GM21737 (cell line): ENCODE data around the gene NCR2.

Experiments used
- ATAC-seq: cut with Tn5 transposase; IDR thresholded peaks from one replicate; pipeline ENCODE4 v1.9.1; 2021; ENCODE audit warnings: mild to moderate bottlenecking, moderate library complexity; ENCODE audit not compliant: unreplicated experiment

Gene NCR2

DNA sequence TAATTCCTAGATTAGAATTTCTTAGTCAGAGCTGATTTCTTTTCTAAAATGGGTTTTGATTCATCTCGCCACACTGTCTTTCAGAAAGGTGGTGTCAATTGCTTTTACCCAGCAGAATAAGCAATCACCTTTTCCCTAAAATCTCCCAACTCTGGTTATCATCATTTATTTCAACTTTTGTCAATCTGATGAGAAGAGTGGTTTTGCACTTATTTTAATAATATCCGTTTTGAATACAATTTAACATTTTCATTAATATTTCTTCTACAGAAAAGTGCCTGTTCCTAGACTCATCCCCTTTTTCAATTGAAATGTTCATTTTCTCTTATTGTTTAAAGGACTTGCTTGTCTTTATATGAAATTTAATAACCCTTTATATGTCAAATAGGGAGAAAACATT, 8.2 kb upstream of the NCR2 start:
- no peak for ATAC-seq

DNA sequence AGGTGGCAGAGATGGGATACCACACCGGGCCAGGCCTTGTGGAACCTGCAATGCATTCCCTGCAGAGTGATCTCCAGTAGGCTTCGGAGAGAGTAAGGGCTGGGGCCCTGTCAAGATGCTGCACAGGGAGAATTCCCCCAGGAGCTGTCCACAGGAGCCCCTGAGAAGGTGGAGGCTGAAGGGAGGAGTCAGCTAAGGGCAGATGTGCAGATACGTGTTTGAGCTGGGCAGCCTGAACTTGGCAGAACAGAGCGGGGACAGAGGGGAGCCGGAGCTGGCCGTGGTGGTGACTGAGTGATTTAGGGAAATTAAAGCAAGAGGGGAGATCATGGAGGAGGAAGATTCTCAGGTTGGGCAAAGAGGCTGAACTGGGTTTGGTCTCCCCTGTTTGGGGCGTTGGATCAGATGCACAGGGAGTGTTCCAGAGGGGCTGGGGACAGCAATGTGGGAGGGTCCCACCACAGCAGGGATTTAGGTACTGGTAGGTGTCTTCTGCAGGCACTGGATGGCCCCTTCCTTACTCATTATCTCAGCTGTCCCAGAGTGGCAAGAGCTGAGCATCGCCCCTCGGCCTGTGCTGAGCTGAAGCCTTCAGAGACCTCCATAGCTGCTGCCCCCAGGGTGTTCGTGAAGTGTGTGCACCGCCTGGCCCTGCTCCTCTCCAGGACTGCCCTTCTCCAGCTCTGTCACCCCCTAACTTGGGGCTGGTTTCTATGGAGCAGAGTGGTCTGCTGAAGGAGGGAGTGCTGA, 3.8 kb upstream of the NCR2 start:
- no peak for ATAC-seq

DNA sequence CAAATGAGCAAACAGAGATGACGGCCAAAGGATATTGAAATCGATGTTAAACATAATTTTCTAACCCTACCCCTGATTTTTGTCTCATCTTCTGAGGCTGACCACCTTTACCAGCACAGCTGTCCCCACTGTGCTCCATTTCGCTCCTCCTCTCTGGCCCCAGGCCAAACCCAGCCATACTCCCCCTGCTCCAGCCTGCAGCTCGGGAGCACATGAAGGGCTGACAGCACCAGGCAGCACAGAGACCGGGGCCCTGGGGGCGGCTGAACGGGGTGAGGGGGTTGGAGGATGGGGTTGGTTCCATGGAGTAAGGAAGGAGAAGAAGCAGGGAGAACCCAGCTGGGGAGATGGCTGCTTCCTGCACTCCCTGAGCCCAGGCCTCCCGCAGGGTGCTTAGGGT, 3.2 kb upstream of the NCR2 start:
- no peak for ATAC-seq

DNA sequence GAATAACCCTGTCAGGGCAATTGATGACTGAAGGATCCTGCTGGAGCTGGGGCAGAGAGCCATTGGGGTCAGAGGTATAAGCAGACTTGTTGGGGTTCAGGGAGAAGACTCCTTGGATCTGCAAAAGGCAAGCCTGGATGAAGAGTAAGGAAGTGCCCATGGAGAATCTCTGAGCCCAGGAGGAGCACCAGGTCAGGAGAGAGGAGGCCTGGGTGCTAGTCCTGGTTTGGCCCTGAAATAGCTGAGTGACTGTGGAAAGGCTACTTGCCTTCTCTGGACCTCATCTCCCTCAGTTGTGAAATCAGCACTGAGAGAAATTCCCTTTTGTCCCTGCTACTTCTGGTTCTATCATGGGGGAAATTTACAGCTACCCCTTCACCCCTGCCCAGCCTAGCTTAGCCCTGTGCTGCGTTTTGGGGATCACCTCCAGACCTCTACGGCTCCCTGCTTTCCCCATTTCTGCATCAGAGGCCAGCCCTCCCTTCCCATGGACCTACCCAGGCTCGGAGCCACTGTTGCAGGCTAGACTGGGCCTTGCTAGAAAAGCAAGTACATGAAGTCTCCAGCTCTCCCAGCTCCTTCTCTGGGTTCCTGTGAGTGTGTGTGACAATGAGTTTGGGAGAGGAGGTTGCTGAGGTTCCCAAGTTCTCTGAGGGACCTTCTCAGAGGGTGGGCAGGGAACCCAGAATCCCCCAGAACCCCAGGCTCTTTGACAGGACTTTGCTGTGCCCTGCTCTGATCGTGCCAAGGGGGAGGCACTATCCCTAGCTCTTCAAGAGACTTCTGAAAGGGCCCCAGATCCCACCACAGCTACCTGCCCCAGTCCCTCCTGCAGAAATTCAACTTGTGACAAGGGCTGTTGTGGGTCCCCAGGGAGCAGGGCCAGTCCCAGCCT, 2.3 kb upstream of the NCR2 start:
- ATAC-seq, result no peak

DNA sequence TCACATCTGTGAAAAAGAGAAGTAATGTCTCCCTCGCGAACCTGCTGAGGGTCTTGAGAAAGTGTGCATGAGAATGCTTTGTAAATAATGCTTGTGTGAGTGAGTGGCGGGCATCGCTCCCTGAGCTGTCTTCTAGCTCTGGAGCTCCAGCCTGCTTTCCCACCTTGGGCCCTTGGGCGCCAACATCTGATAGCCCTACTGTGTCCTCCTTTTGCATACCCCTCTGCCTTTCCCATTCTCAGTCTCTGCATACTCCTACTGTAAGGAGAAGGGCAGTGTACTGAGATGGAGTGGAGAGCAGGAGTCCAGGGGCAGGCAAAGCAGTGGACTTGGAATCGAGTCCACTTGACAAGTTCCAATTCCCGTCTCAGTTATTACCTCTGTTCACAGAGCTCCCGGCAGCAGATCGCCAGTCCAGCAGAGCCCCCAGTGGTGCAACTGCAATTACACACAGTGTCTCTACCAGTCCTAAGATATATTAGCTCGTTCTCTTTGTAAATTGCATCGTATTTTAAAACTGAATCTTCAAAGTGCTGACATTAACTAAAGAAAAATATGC, 847 bp upstream of the NCR2 start:
- no peak for ATAC-seq

DNA sequence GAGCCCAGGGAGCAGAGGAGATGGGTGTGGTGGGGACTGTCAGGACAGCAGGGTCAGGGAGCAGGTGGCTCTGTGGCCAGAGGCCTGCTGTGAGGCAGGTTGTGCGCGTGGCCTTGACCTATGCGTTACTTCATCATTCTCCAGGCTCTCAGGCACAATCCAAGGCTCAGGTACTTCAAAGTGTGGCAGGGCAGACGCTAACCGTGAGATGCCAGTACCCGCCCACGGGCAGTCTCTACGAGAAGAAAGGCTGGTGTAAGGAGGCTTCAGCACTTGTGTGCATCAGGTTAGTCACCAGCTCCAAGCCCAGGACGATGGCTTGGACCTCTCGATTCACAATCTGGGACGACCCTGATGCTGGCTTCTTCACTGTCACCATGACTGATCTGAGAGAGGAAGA, 535 bp downstream of the NCR2 start:
- no peak for ATAC-seq

DNA sequence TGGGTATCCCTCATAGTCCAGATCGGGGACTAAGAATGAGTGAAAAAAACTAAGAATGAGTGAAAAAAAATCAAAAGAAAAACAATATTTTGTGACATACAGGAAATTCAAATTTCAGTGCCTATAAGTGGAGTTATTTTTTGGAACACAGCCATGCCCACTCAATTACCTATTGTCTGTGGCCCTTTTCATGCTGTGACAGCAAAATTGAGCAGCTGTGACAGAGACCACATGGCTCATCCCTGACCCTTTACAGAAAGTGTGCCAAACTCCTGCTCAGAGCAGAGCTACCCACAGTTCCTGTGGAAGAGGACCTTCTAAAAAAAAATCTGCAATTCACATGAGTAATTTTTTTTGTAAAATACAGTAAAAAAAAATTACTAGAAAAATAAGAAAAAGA, 1.4 kb downstream of the NCR2 start:
- no peak for ATAC-seq

DNA sequence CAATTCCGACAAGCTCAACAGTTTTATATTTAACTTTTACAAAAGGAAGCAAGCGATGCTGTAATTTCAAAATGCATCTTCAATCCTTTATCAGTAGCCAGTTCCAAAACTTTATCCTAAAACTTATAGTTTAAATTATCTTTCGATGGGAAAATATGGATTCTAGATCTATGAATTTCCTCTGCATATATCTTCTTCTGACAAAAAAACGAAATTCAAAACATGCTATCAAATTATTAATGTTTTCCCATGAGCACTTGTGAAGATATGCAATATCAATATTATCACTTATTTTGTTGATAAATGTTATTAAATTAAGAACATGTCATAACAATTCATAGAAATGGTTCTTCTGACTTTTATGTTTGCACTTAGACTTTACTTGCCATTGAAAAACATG, 2.3 kb downstream of the NCR2 start:
- ATAC-seq, result no peak

DNA sequence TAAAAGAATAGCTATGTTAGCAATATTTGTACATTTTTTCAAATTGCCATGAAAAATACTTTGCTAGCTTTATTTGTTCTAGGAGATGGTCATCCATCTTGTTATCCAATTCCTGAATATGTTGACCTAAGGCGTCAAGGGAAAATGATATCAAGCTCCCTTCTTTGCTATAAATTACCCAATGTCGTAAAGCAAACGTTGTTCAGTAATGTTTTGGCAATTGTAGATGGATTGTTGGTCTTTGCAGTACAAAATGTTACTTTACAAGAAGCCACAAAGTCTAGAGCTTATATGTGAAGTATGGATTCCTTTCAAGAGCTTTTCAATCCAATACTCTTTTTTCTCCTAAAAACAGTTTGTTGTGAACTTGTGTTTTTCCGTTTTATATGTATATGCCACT, 3.3 kb downstream of the NCR2 start:
- no peak for ATAC-seq

DNA sequence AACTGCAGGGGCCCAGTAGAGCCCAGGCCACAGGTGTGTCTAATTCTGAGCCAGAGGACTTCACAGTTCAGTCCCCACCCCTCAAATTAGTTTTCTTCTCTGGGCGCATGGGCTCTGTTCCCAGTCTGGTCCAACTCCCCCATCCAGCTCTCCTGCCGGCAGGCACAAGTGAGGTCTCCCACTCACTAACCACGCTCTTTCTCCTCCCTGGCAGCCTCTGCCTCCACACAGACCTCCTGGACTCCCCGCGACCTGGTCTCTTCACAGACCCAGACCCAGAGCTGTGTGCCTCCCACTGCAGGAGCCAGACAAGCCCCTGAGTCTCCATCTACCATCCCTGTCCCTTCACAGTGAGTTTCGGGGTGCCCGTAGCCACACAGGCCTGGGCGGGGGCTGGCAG, 6.2 kb downstream of the NCR2 start:
- ATAC-seq, result no peak

DNA sequence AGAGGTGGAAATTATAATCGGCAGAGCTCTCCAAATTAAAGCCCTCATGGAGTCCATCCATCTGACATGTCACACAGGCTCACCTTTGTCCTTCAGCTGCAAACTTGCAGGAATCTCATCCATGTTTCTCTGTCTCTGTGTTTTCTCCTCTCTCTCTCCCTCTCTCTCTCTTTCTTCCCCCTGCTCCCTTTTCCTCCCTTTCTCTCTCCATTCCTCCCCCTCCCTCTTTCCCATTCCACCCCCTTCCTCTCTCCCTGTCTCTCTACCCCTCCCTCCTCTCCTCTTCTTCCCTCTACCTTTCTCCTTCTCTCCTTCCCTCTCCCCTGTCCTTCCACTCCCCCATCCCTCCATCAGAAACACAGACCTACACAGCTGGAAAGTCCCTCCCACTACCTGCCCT, 6.8 kb downstream of the NCR2 start:
- ATAC-seq, result no peak

DNA sequence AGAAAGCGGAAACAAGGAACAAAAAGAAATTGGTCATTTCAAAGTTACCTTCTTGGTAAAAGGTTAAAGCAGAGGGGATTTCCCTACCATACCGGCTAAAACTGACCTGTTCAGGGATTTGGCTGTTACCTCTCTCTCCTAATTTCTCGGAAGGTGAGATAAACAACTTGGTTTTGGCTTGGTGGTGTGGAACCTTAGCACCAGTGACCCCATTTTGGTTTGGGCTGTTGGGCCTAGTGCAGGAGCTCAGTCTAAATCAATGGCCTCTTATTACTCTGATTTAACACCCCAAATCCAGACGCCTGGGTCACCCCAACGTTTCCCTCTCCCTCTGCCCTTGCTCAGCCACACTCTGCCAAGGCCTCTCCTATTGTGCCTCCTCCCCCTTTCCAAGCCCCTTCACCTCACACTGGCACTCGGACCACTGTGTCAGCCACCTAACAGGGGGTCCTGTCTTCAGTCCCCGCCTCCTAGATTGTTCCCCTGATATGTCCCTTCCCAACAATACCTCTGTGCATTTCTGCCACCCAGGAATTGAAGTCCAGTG, 8.3 kb downstream of the NCR2 start:
- no peak for ATAC-seq

DNA sequence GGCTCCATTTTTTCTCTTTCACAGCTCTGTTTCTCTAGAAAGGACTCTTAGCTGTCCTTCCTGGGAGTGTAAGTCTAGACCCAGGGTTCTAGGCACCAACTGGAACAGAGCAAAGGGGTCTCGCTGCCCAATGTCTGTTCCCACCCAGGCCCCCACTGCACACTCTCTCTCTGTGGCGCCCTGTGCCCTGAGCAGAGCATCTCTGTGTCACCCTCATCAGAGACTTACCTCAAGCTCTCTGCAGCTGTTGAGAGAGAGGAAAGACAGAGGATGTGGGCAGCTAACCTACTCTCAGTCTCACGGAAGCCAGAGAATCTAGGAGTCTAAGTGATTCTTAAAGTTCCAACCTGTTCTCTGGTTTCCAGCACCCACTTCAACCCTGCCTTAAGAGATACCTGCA, 9.5 kb downstream of the NCR2 start:
- no peak for ATAC-seq

DNA sequence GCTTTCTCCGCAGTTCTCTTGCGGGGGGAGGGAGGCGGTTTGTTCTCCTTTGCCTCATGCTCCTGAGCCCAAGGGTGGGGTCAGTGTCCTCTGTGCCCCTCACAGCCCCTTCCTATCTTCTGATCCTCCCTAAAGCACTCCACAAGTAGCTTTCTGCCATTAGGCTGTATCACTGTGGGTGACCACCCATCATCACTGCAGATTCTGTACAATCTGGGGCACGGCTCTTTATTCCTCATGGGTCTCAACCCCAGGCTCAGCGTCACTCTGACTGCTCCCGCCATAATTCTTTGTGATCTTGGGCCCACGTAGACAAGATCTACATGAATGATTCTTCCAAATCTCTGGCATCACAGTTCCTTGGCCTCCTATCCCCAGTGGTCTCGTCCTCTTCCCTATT, 10.5 kb downstream of the NCR2 start:
- no peak for ATAC-seq

DNA sequence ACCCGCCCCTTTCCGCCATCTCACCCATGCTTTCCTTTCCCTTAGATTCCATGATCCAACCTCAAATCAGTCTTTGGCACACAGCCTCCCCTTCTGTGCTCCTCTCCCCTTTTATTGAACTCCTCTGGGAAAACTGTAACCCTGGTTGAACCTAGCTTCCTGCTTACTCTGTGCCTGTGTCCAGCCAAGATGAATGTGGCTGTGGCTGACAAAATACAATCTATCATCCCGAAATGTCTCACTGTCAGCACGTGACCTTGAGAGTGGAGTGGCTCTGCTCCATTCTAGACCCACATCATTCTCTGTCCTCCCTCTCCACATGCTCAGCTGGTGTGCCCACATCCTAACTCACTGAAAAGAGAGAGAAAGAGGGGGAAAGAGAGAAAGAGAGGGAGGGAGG, 11.0 kb downstream of the NCR2 start:
- no peak for ATAC-seq

DNA sequence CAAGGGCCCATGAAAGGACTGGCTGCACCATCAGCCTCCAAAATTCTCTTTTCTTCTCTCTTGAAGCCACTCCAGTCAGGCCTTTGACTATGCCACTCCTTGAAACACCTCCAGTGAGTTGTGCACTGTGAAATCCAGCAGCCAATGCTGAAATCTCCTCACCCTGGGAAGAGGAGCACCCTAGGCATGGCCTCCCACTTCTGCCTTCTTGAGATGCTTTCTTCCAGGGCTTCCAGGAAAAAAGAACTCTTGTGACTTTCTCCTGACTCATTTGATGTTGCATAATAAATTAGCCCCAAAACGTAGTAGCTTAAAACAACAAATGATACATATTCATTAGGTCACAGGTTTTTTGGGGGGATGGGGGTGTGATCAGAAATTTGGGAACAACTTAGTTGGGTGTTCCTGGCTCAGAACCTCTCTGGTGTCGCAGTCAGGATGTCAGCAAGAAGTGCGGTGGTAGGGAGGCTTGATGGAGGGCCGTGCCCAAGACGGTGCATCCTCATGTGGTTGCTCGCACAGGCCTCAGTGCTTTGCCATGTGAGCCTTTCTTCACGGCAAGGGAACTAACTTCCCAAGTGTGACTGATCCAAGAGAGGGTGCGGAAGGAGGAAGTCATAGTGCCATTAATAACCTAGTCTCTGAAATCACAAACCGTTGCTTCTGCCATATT, 12.1 kb downstream of the NCR2 start:
- no peak for ATAC-seq

DNA sequence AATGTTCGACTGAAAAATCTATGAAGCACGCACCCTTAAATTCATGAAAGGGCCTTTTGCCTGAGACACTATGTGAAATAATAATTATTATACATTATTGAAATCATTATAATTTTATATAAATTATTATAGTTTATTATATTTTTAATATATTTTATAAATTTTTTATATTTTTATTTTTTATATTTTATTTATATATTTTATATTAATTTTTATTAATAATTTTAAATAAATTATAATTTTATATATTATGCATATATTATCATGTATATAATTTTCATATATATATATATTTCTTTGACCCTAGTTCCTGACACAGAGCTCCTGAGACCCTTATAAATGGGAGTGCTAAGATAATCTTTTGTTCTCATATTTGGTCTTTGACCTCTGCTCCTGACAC, 13.5 kb downstream of the NCR2 start:
- ATAC-seq, result no peak

DNA sequence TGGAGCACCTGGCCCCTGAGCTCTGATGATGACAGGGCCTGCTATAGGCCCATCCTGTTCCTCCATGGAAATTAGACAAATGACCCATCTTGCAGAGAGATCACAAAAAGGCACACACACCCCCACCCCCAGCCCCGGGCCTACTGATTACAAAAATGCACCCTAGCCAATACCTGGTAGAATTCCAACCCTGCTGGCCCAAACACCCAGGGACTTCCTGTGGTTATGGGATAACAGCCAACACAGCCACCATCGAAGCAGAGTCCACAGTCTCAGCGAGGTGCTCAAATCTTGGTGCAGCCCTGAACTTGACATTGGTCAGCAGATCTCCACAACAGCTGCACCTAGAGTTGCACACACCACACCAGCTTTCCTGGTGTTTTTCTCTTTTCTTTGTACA, 17.0 kb downstream of the NCR2 start:
- no peak for ATAC-seq

DNA sequence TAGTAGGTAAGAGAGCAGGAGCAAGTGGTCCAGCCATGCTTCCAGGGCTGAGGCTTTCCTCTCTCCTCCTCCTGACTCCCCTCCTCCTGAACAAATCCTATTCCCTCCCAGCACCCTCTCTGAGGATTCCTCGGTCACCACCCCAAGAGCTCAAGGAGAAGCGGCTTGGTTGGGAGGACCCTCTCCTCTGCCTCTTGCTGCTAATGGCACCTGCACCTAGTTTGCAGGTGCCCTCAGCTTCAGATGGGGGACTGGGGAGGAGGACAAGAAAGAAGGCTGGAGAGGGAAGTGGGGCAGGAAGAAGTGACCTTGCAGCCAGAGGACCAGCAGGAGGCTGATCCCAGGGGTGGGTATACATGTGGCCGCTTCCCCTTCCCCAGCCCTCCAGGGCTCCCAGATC, 17.5 kb downstream of the NCR2 start:
- ATAC-seq, result no peak

DNA sequence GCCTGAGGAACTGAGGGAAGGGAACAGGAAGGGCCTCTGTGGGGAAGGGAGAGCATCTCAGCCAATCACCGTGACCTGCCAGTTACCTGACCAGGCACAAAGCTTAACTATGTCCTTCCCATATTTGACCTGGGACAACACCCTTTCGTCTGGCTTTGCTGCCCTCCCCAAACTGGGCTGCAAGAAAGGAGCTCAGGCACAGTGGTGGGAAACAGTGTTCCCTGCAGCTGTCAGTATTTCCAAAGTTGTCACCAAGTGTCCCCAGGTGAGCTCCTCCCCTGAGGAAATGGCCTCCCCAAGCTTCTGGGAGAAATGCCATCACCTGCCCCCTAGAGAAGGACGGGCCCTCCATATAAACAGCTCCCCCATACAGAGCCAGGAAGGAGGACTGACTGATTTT, 17.9 kb downstream of the NCR2 start:
- no peak for ATAC-seq

DNA sequence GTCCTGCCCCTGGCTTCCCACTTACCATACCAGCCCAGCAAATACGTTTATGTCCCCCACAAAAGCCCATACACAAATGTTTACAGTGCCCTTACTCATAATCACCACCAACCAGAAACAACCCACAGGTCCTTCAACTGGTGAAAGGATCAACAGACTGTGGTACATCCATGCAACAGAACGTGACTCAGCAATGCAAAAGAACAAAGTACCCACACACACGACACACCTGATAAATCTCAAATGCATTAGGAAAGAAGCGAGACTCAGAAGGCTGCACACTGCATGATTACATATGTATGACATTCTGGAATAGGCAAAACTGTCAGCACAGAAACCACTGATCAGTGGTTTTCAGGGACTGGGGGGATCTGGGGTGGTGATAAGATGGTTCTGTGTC, 20.5 kb downstream of the NCR2 start:
- ATAC-seq, result no peak
